ENCODE measurements around the gene MDN1. TPM values are rescaled to one million over a fixed set of nuclear protein-coding genes. Genes with fewer than 3 reads are reported as not detected.
"Not testable (repeated sequence)": the region's sequence is repeated elsewhere in the genome, so short reads cannot be mapped to it uniquely, and the experiment has no call there.

The MDN1 gene
- 100 to 1,000 TPM in 1 of 2 donors, 10 to 100 TPM in 1; 47.3 to 102 TPM for total RNA-seq

GRCh38 chr6:89819336-89820130 is at the start of gene MDN1:
Gene MDN1 (minus strand): TSS chr6:89819794. CDS start chr6:89819607, 187 bp downstream.
- DNase-seq (ENCODE audit: low spot score) (peak; percentile 91), ATAC-seq (peak; percentile 98 to 99)
- H3K9me3 Mint-ChIP-seq: no peaks in the 10 kb centered on the region
- peak within 1 kb of the TSS; percentile 96 for H3K27ac Mint-ChIP-seq
- H3K4me3 Mint-ChIP-seq: peak within 1 kb of the TSS; percentile 98
- H3K27me3 Mint-ChIP-seq: no peaks in the 10 kb centered on the region
- H3K4me1 Mint-ChIP-seq (ENCODE audit: low read depth in 2 of 2): peaks cover 19 to 30% of the 10 kb centered on the region in 2 donors
- peaks cover 6% of the 10 kb centered on the region for H3K36me3 Mint-ChIP-seq

- DNase-seq (ENCODE audit: low spot score) (no peak), ATAC-seq (no peak)
- Mint-ChIP-seq H3K36me3 (peaks cover 46% of the 10 kb centered on the region), H3K4me1 (ENCODE audit: low read depth in 2 of 2) (peaks cover 4 to 12% of the 10 kb centered on the region in 2 donors), H3K27me3 (no peaks in the 10 kb centered on the region), H3K27ac (no peak overlapping the region), H3K4me3 (no peak overlapping the region), H3K9me3 (no peaks in the 10 kb centered on the region)
Measured at GRCh38 chr6:89866024-89866678, 46.6 kb upstream of the MDN1 start.

- H3K27me3 Mint-ChIP-seq: no peaks in the 10 kb centered on the region
- H3K27ac Mint-ChIP-seq: peak overlapping the region in 1 of 2 donors; percentile 5
- ATAC-seq: peak in 1 of 2 donors; percentile 51
- no peaks in the 10 kb centered on the region for H3K9me3 Mint-ChIP-seq
- no peak overlapping the region for H3K4me3 Mint-ChIP-seq
- H3K36me3 Mint-ChIP-seq: peaks cover 46% of the 10 kb centered on the region
- DNase-seq (ENCODE audit: low spot score): no peak
- peaks cover 2 to 18% of the 10 kb centered on the region in 2 donors for H3K4me1 Mint-ChIP-seq (ENCODE audit: low read depth in 2 of 2)
Measured at GRCh38 chr6:89862698-89863097, 43.1 kb upstream of the MDN1 start.

GRCh38 chr6:89862273-89862672 is 42.7 kb upstream of the MDN1 start:
- DNase-seq (ENCODE audit: low spot score) (no peak), ATAC-seq (no peak)
- H3K4me3 Mint-ChIP-seq: peak overlapping the region; percentile 3
- peaks cover 2 to 18% of the 10 kb centered on the region in 2 donors for H3K4me1 Mint-ChIP-seq (ENCODE audit: low read depth in 2 of 2)
- peak overlapping the region in 1 of 2 donors; percentile 5 for H3K27ac Mint-ChIP-seq
- H3K9me3 Mint-ChIP-seq: no peaks in the 10 kb centered on the region
- no peaks in the 10 kb centered on the region for H3K27me3 Mint-ChIP-seq
- peaks cover 44% of the 10 kb centered on the region for H3K36me3 Mint-ChIP-seq

- Mint-ChIP-seq H3K4me1 (ENCODE audit: low read depth in 2 of 2) (peaks cover 2 to 18% of the 10 kb centered on the region in 2 donors), H3K4me3 (no peak overlapping the region), H3K27ac (peak overlapping the region; percentile 23 to 40), H3K9me3 (no peaks in the 10 kb centered on the region), H3K36me3 (peaks cover 36% of the 10 kb centered on the region), H3K27me3 (no peaks in the 10 kb centered on the region)
- ATAC-seq (peak in 1 of 2 donors; percentile 77), DNase-seq (ENCODE audit: low spot score) (no peak)
Measured at GRCh38 chr6:89859744-89860143, 40.1 kb upstream of the MDN1 start.

GRCh38 chr6:89858041-89858440 is 38.4 kb upstream of the MDN1 start:
- Mint-ChIP-seq H3K4me3 (no peak overlapping the region), H3K4me1 (ENCODE audit: low read depth in 2 of 2) (peaks cover 2 to 17% of the 10 kb centered on the region in 2 donors), H3K36me3 (peaks cover 32% of the 10 kb centered on the region), H3K9me3 (no peaks in the 10 kb centered on the region), H3K27ac (no peak overlapping the region), H3K27me3 (no peaks in the 10 kb centered on the region)
- DNase-seq (ENCODE audit: low spot score) (no peak), ATAC-seq (no peak)

GRCh38 chr6:89853068-89853467 is 33.5 kb upstream of the MDN1 start:
- H3K27ac Mint-ChIP-seq: no peak overlapping the region
- H3K36me3 Mint-ChIP-seq: peaks cover 13% of the 10 kb centered on the region
- no peak overlapping the region for H3K4me3 Mint-ChIP-seq
- ATAC-seq: no peak
- H3K4me1 Mint-ChIP-seq (ENCODE audit: low read depth in 2 of 2): peaks cover 0 to 5% of the 10 kb centered on the region in 2 donors
- no peak for DNase-seq (ENCODE audit: low spot score)
- H3K27me3 Mint-ChIP-seq: no peaks in the 10 kb centered on the region
- no peaks in the 10 kb centered on the region for H3K9me3 Mint-ChIP-seq

GRCh38 chr6:89847513-89847912 is 27.9 kb upstream of the MDN1 start:
- H3K4me3 Mint-ChIP-seq; H3K36me3 Mint-ChIP-seq; DNase-seq (ENCODE audit: low spot score); ATAC-seq; H3K27me3 Mint-ChIP-seq; H3K27ac Mint-ChIP-seq; H3K9me3 Mint-ChIP-seq: not testable (repeated sequence)
- peaks cover 6 to 11% of the 10 kb centered on the region in 2 donors for H3K4me1 Mint-ChIP-seq (ENCODE audit: low read depth in 2 of 2)

- Mint-ChIP-seq H3K4me3 (no peak overlapping the region), H3K9me3 (no peaks in the 10 kb centered on the region), H3K27me3 (no peaks in the 10 kb centered on the region), H3K36me3 (no peaks in the 10 kb centered on the region), H3K27ac (no peak overlapping the region), H3K4me1 (ENCODE audit: low read depth in 2 of 2) (peaks cover 19 to 20% of the 10 kb centered on the region in 2 donors)
- ATAC-seq (no peak), DNase-seq (ENCODE audit: low spot score) (no peak)
Measured at GRCh38 chr6:89843070-89843469, 23.5 kb upstream of the MDN1 start.

GRCh38 chr6:89842228-89842627 is 22.6 kb upstream of the MDN1 start:
- Mint-ChIP-seq H3K27ac (no peak overlapping the region), H3K36me3 (no peaks in the 10 kb centered on the region), H3K27me3 (no peaks in the 10 kb centered on the region), H3K9me3 (no peaks in the 10 kb centered on the region), H3K4me3 (no peak overlapping the region), H3K4me1 (ENCODE audit: low read depth in 2 of 2) (peaks cover 19 to 20% of the 10 kb centered on the region in 2 donors)
- ATAC-seq (no peak), DNase-seq (ENCODE audit: low spot score) (no peak)

GRCh38 chr6:89840538-89840937 is 20.9 kb upstream of the MDN1 start:
- no peak for DNase-seq (ENCODE audit: low spot score)
- H3K4me1 Mint-ChIP-seq (ENCODE audit: low read depth in 2 of 2): peaks cover 29 to 33% of the 10 kb centered on the region in 2 donors
- H3K36me3 Mint-ChIP-seq: peaks cover 6% of the 10 kb centered on the region

GRCh38 chr6:89836639-89837222 is 17.1 kb upstream of the MDN1 start:
- H3K36me3 Mint-ChIP-seq: peaks cover 12% of the 10 kb centered on the region
- no peaks in the 10 kb centered on the region for H3K9me3 Mint-ChIP-seq
- H3K27me3 Mint-ChIP-seq: no peaks in the 10 kb centered on the region
- ATAC-seq (no peak), DNase-seq (ENCODE audit: low spot score) (no peak)
- peaks cover 35 to 39% of the 10 kb centered on the region in 2 donors for H3K4me1 Mint-ChIP-seq (ENCODE audit: low read depth in 2 of 2)
- H3K4me3 Mint-ChIP-seq: no peak overlapping the region
- H3K27ac Mint-ChIP-seq: peak overlapping the region in 1 of 2 donors; percentile 52

More at GRCh38 chr6:89840538-89840937, 20.9 kb upstream of the MDN1 start:
- Mint-ChIP-seq H3K9me3 (no peaks in the 10 kb centered on the region), H3K27me3 (no peaks in the 10 kb centered on the region), H3K4me3 (no peak overlapping the region), H3K27ac (no peak overlapping the region)
- no peak for ATAC-seq

GRCh38 chr6:89834884-89835792 is 15.5 kb upstream of the MDN1 start:
- DNase-seq (ENCODE audit: low spot score) (no peak), ATAC-seq (peak; percentile 88 to 95)
- no peaks in the 10 kb centered on the region for H3K9me3 Mint-ChIP-seq
- peak overlapping the region; percentile 3 to 12 for H3K27ac Mint-ChIP-seq
- H3K27me3 Mint-ChIP-seq: no peaks in the 10 kb centered on the region
- peaks cover 40 to 46% of the 10 kb centered on the region in 2 donors for H3K4me1 Mint-ChIP-seq (ENCODE audit: low read depth in 2 of 2)
- H3K36me3 Mint-ChIP-seq: peaks cover 12% of the 10 kb centered on the region
- peak overlapping the region; percentile 53 for H3K4me3 Mint-ChIP-seq
